Right kidney (tissue), 1 donor: ENCODE data around the gene CALHM2.

Experiments
- DNase-seq: peaks from one replicate; pipeline ENCODE4 v3.0.0-alpha.2; 2016

Gene CALHM2

DNA sequence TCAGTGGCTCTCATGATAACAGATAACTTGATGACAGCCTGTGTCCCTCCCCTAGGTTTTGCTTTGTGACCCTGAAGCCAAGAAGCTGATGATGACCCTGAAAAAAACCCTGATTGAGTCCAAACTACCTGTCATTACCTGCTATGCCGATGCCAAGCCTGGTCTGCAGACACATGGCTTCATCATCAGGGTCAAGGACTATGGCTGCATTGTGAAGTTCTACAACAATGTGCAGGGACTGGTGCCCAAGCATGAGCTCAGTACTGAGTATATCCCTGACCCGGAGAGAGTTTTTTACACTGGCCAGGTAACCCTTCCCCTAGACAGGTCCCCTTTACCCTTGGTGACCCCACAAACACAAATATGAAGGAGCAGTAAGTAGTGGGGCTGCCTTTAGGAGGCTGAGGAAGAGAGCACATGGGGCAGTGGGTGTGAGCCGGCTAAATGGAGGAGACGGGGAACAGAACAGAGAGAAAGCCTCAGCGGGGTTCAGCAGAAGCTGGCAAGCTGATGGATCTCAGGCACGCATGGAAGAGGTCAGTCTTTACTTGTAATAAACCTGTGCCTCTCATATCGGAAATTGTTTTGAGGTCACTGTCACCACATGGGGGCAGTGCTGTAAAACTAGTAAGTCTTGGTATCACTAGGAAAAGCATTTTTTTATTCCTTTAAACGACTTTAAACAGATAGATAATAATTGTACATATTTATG is 35.6 kb downstream of the CALHM2 start:
- peak; percentile 19 for DNase-seq

DNA sequence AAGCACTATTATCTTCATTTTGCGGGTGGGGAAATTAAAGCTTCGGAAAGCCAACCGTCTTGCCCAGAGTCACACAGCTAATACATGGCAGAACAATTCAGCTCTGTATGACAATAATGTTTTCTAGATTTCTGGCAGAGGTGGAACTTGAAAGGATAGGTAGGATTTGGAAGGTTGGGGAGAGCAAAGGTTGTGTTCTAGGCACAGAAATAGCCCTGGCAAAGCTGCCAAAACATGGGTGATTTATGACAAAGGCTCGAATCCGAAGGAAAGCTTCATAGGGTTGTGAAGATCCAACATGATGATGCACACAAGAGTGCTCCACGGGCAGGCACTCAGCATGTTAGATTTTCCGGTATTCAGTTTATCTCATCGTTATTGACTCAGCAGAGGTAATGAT is 36.6 kb downstream of the CALHM2 start:
- DNase-seq = no peak

DNA sequence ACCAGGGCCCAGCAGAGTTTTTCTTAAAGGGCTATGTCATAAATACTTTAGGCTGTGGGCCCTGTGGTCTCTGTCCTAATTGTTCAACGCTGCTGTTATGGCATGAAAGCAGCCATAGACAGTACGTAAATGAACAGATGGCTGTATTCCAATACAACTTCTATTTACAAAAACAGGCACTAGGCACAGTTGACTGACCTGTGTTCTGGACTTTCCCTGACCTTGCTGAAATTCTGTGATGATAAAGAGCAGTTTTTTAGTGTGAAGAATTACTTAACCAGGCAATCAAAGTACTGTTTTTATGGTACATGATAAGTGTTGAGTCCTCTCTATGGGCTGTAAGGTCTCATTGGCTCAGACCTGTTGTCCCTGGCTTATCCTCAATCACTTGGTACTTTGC is 38.6 kb downstream of the CALHM2 start:
- DNase-seq = no peak

DNA sequence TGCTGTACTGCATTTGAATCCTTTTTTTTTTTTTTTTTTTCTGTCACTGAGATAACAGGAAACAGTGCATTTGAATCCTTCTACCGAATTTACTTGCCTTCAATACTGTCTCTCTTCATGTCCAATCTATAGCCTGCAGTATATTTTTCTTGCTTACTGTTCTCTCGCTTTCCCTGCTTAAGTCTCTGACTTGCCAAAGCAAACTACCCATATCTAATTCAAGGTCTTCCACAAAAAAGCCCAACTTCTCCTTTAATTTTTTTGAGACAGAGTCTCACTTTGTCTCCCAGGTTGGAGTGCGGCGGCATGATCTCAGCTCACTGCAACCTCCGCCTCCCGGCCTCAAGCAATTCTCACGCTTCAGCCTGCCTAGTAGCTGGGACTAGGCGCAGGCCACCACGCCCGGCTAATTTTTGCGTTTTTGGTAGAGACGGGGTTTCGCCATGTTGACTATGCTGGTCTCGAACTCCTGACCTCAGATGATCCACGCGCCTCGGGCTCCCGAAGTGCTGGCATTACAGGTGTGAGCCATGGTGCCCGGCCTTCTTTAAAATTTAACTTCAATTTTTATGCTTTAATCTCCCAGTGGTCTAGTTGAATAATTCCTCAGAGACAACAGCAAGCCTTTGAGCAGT is 54.9 kb downstream of the CALHM2 start:
- DNase-seq = no peak

DNA sequence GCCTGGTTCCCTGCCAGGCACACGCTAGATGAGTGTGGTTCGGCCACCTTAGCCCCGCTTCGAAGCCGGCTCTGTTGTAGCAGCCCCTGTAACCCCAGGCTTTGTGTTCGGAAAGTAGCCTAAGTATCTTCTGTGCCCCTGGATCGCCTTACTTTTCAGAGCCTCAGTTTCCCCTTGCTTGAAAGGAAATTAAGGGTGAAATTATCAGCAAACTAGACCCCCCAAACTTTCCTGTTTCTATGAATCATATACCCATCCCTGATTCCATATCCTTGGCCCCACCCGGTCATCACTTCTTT is 55.4 kb downstream of the CALHM2 start:
- no peak for DNase-seq
